HG03066 (cell line): ENCODE results near the gene PPP4R1.

ENCODE experiments used
- ATAC-seq: cut with Tn5 transposase; IDR thresholded peaks from one replicate; pipeline ENCODE4 v1.9.1; 2021; ENCODE audit warnings: low read depth; ENCODE audit not compliant: unreplicated experiment

PPP4R1 gene

DNA sequence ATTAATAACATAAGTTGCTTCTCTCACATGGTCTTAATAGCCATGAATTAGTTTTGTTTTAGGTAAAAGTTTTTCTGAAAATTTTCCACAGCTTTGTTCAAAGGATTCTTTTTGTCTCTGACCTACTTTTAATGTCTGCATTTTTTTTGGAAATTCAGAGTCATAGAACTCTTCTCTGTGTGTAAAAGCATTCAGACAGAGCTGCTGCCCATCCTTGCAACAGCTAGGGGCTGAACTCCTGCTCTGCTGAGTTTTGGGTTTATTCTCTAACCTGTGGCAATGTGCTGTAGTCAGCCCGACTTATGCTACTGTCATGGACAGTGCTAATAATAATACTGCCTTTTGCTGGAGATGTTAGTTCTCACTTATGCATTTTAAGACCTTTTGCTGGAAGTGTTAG lies 95.0 kb downstream of the PPP4R1 start:
- no peak for ATAC-seq

GRCh38 chr18:9517869-9518268 lies 96.5 kb downstream of the PPP4R1 start:
- no peak for ATAC-seq

GRCh38 chr18:9516437-9517064 lies 97.8 kb downstream of the PPP4R1 start:
- no peak for ATAC-seq

DNA sequence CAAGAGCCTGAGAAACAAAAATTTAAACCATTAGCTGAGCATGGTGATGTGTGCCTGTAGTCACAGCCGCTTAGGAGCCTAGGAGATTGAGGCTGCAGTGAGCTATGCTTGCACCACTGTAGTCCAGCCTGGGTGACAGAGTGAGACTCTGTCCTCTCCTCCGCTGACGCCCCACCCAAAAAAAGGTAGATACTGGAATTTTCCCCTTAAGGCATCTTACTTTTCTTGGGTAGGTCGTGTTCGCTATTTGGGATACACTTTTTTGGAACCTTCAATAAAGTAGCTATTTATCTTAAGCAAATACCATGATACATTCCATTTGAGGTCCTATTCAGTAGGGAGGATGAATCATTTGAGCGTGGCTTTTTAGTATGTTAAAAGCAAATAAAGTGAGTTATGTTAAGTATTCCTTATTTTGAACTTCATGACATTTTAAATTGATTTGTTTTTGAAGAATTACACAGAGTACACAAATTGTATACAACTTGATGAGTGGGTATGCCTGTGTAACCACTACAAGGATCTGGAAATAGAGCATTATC lies 100.3 kb downstream of the PPP4R1 start:
- ATAC-seq = no peak

DNA sequence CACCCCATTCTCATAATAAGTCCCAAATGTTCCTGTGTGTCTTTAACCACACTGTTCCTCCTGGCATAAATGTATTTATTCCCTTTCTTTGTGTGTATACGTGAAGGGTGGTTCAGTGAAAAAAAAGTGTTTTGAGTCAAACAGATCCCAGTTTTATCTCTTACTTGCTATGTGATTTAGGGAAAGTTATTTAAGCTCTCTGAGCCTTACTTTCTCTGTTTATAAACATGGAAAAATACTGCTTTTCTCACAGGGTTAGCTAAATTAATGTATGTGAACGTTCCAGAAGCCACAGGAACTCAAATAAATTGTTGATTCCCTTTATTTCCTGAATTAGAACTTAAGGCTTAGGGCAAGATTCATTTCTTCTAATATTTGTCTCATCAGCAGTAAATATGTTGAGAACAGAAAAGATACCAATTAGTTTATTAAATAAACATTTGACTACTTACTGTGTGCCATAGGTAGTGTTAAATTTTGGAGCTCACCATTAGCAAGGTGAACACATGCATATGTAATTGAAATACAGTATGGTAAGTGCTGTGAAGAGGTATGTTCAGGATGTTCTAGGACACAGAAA lies 105.8 kb downstream of the PPP4R1 start:
- no peak for ATAC-seq

GRCh38 chr18:9507565-9508088 lies 106.7 kb downstream of the PPP4R1 start:
- no peak for ATAC-seq

- ATAC-seq = no peak
Measured at GRCh38 chr18:9506046-9506792, 108.1 kb downstream of the PPP4R1 start.
